Bone marrow (tissue), 2 donors: ENCODE measurements around the gene REEP6.
A peak's percentile ranks its signal among the peaks of the same experiment; 100 is the strongest.
"Not testable (repeated sequence)": the region's sequence is repeated elsewhere in the genome, so short reads cannot be mapped to it uniquely, and the experiment has no call there.

Source experiments
- DNase-seq, 2 donors: peaks; one replicate each; lab custom pipeline; 2025; lab: John Stamatoyannopoulos, UW

REEP6 gene

DNA sequence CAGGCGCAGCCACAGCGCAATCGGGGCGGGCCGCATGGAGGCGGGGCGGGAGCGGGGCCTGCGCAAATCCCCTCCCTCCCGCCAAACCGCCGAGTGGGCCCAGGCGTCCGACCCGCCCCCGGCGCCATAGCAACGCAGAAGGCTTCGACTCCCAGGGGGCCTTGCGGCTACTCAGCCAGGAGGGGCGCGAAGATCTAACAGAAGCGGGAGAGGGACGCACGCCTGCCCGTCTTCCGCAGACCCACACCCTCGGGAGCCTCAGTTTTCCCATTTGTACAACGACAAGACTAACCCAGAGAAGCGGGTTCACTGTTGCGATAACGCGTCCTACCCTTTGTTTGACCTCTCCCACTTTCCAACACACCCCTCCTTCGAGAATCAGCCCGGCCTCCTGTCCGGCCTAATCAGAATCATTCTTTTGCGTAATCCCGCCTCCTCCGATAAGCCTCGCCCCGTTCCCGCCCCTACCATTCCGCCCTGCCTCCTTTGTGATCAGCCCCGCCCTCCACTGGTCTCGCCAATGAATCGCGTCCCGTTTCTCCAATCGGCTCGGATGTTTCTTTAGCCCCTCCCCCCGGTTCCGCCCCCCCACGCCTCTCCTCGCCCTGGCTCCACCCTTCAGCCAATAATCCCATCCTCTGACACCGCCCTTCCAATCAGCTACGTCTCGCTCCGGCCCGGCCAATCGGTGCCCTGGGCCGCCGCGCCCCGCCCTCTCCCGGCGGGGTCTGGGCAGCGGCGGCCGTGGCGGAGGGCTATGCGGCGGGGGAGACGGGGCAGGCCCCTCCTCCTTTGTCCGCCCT, 469 bp upstream of the REEP6 start, which contains the start of gene PCSK4:
Gene PCSK4, minus strand, starts transcription at position 40 of the 803 bp plus-strand sequence. Its CDS starts 4 bp downstream, at position 36.
- peak; percentile 94 to 99 for DNase-seq

DNA sequence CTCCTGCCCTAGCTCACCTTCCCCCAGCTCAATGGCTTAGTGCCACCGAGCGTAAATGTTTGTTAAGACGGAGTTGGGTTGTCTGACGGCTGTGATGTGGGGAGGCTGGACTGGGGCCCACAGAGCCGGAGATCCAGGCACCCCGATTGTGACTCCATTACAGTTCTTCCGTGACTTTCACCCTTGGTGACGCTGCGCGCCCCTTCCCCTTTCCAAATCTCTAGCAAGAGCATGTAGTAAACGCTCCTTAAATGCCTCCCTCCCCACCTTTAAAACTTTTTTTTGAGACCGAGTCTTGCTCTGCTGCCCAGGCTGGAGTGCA, 829 bp downstream of the REEP6 start:
- DNase-seq: no peak

DNA sequence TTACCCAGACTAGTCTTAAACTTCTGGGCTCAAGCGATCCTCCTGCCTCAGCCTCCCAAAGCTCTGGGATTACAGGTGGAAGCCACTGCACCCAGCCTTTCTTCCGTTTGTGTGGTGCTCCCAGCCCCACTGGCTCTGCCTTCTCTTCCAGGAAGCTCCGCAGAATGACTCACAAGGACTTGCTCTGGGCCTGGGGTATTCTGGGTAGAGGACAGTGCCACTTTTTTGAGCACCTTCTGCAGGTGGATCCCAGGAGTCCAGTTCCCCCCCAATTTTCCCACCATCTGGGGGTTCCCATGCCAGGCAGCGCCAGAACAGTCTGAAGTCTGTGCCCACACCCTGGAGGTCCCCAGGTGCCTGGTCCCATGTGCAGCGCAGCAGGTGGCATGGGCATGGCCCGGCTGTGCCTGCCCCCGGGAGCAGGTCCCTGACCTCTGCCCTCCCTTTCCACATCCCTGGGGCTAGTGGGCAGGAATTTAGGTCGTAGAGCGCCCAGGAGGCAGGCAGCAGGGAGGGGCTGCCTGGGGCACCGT, 1.6 kb downstream of the REEP6 start:
- DNase-seq: no peak

DNA sequence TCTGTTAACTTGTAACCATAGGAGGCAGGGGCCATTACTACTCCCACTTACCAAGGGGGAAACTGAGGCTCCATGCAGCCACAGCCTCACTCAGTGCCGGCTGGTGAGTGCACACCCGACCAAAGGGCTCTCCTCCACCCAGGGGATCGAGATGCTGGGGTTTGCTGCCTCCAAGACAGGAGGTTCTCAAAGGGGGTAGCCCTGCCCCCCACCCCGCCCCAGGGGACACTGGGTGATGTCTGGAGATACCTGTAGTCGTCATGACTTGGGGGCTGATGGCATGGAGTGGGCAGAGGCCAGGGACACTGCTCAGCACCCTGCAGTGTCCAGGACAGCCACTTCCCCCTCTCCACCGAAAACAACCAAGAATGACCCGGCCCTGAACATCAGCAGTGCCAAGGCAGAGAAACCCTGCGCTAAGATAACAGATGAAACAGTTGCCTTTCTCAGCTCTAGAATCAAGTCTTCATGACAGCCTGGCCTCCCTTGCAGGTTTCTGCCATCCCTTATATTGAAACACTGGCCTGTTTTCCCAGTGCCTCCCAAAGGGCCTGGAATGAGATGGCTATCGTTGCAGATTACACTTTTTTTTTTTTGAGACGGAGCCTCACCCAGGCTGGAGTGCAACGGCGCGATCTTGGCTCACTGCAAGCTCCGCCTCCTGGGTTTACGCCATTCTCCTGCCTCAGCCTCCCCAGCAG, 3.3 kb downstream of the REEP6 start:
- no peak for DNase-seq

DNA sequence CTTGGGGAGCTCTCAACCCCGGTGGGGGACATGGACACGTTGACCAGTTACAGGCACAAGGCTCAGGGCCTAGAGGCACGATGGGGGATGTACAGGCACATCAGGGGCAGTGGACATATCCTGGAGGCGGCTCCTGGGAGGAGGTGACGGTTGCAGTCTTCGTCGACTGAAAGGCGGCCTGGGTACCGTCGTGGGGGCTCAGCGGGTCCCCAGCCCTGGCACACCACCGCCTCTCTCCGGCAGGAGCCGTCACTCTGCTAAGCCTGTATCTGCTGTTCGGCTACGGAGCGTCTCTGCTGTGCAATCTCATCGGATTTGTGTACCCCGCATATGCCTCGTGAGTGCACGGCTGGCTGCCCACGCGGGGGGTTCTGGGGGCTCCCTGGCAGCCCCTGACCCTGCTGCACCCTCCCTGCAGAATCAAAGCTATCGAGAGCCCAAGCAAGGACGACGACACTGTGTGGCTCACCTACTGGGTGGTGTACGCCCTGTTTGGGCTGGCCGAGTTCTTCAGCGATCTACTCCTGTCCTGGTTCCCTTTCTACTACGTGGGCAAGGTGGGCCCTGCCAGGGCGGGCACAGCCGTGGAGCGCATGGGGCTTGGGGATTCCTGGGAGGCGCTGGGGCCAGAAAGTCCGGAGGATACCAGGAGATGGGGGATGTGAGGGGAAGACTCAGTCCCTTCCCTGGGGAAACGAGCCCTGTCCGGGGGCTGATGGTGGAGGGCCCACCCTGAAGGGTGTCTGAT, 4.2 kb downstream of the REEP6 start:
- no peak for DNase-seq

DNA sequence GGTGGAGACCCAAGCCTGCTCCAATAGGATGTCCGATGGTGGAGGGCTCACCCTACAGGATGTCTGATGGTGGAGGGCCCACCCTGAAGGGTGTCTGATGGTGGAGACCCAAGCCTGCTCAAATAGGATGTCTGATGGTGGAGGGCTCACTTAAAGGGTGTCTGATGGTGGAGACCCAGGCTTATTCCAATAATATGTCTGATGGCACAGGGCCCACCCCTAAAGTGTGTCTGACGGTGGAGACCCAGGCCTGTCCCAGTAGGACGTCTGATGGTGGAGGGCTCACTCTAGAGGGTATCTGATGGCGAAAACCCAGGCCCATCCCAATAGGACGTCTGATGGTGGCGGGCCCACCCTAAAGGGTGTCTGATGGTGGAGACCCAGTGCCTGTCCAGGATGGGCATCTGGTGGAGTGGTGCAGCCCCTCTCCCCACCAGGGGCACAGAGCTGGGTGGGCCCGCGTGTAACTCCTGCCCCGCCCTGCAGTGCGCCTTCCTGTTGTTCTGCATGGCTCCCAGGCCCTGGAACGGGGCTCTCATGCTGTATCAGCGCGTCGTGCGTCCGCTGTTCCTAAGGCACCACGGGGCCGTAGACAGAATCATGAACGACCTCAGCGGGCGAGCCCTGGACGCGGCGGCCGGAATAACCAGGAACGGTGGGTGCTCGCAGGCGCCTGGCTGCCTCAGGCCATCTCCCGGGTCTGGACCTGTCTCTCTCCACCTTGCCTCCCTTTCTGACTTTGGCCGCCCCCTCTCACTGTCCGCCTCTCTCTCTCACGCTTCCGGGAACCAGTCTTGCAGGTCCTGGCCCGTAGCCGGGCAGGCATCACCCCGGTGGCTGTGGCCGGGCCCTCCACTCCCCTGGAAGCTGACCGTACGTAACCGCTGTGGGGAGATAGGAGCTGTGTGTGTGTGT, 5.1 kb downstream of the REEP6 start:
- no peak for DNase-seq

DNA sequence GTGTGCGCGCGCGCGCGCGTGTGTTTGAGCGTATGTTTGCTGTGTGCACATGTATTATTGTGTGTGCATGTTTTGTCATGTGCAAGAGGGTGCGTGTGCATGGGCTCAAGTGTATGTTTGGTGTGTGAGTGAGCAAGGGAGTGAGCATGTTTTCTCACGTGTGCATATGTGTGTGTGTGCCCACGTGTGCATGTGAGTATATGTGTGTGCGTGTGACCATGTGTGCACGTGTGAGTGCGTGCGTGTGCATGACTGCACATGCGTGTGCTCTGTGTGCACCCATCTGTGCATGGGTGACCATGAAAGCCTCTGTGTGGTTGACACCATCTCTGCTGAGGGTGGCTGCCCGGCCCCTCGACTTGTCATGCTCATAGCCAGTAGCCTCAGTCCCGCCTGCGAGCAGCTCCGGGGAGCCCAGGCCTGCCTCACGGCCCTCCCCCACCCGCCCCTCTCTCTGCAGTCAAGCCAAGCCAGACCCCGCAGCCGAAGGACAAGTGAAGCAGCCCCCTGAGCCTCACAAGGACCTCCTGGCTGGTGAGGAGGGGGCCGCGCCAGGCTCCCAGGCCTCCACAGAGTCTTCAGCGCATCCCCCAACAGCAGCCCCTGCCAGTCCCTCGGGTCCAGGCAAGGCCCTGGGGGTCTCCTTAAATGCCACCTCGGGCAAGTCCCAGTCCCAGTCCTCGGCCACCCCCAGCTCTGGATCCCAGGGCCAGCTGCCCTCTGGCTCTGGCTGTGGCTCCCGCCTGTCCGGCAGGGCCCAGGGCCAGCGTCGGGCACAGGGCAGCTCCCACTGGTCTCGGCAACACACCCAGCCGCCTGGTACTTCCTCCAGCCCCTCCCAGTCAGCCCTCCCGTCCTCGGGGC, 6.0 kb downstream of the REEP6 start:
- DNase-seq: no peak

DNA sequence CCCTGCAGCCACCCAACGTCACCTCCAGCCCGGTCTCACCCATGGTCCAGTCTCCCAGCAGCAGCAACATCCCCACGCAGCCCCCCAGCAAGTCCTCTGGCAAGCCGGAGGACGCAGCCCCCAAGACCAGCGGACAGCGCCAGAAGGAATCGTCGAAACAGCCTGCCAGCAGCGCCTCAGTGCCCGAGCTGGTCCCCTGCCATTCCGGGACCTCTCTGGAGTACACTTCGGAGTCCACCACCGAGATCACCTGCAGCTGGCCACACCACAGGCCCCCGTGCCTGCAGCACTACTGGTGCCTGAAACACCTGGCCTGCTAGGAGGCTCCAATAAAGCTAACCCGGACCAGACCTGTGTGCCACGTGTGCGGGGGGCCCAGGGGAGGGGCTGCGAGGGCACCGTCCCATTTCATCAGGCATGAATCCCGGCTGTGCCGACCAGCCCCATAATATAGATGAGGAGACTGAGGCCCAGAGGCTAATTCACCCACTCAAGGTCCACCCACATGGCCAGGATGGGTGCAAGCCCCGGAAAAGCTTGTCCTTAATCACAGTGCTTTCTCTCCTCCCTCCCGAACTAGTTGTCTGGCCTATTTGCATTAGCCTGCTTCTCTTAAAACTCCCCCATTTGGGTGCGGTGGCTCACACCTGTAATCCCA, 6.7 kb downstream of the REEP6 start:
- no peak for DNase-seq

DNA sequence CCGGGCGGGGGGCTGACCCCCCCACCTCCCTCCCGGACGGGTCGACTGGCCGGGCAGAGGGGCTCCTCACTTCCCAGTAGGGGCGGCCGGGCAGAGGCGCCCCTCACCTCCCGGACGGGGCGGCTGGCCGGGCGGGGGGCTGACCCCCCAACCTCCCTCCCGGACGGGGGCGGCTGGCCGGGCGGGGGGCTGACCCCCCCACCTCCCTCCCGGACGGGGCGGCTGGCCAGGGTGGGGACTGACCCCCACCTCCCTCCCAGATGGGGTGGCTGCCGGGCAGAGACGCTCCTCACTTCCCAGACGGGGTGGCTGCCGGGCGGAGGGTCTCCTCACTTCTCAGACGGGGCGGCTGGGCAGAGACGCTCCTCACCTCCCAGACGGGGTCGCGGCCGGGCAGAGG, 8.2 kb downstream of the REEP6 start:
- not testable (repeated sequence) for DNase-seq

DNA sequence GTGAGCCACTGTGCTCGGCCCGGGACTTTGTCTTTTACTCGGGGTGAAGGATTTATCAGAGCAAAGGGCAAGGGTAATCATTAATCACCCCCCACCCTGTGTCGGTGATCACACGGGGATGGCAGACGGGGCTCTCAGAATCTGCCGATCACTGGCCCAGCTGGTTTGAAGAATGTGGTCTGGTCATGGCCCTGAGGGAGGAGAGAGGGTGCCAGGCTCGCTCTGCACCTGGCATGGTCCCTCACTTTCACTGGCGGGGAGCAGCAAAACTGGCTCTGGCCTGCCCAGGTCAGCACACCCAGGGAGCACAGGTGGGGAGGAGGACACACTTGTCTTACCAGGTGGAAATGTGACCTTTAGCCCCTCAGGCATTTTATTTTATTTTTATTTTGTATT, 10.2 kb downstream of the REEP6 start:
- DNase-seq: no peak

DNA sequence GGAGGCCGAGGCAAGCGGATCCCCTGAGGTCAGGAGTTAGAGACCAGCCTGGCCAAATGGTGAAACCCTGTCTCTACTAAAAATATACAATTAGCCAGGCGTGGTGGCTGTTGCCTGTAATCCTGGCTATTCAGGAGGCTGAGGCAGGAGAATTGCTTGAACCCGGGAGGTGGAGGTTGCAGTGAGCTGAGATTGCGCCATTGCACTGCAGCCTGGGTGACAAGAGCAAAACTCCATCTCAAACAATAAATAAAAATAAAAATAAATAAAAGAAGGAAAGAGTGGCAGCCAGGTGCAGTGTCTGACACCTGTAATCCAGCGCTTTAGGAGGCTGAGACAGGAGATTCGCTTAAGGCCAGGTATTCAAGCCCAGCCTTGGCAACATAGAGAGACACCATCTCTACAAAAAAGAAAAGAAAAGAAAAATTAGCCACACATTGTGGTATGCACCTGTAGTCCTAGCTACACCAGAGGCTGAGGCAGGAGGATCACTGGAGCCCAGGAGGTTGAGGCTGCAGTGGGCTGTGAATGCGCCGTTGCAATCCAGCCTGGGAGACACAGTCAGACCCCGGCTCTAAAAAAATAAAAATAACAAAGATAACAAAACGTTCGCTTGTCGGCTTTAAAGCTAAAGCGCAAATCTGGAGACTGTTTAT, 11.6 kb downstream of the REEP6 start:
- DNase-seq: no peak

DNA sequence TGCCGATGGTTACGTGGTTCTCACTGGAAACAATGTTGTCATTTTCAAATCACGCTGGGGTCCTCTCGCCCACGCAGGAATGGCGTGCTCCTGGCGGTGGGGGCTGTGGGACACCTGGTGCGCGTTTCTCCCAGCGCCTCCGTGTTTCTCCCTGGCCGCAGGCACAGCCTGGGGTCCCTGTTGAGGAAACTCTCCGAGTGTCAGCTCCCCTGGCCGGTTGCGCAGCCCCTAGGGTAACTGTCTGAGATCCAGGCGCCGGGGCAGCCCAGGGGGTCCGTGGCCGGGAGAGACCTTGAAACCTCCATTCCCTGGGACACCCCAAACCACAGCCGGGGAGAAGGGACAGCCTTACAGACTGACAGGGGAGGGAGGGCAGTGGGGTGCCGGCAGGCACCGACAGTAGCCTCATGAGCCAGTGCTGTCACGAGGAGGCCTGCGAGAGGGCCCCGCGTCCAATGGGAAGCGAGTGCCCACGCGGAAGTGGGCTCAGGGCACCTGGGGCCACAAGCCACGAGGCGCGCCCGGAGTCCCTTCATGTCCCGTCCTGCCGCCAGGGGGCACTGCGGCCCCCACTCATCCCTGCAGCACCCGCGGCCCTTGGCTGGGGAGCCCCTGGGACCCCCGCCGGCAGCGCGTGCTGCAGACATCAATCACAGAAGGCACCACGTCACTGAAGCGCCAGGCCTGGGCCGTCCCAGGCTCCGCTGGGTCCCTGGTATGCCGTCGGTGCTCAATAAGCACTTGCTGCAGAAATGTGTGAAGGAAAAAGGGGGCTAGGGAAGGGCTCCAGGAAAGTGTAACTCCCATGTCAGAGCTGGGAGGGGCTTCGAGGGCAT, 12.3 kb downstream of the REEP6 start:
- DNase-seq: peak in 1 of 2 donors; percentile 7

DNA sequence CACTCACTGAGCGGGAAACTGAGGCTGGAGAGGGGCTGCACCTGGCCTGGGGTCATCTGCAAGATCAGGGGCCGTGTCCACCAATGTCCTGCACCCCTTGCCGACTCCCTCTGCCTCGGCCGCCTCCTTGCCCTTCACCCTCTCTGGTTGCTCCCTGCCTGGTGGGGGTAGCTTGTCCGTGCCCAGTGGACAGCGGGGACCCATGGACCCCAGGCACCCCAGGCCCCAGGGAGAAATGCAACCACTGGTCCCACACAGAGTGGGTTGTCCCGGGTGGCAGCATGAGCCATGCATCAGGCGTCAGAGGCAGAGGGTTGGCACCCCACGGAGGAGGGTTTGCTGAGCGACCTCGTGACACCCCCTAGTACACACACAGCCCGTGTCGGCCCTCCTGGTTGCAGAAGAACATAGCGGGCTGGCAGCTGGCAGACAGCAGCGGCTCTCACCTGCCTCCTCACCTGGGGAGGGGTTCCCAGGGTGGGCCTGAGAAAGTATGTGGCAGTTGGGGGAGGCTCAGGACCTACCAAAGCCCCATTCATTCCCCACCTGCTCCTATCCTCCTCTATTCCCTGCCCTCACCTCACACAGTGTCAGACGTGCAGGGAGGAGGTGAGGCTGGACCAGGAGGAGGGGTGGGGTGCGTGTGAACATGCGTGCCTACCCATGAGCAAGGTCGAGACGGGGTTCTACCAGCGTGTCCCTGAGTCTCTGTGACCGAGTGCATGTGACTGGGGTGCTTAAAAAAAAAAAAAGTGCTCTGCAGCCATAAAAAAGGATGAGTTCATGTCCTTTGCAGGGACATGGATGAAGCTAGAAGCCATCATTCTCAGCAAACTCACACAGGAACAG, 13.2 kb downstream of the REEP6 start:
- no peak for DNase-seq

DNA sequence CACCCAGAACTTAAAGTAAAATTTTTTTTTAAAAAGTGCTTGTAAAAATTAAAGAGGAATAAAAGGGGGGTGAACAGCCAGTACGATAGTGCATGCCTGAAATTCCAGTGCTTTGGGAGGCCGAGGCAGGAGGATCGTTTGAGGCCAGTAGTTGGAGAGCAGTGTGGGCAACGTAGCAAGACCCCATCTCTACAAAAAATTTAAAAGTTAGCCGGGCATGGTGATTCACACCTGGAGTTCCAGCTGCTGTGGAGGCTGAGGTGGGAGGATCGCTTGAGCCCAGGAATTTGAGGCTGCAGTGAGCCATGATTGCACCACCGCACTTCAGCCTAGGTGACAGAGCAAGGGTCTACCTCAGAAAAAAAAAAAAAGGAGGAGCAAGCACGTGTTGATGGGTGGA, 14.0 kb downstream of the REEP6 start:
- no peak for DNase-seq

DNA sequence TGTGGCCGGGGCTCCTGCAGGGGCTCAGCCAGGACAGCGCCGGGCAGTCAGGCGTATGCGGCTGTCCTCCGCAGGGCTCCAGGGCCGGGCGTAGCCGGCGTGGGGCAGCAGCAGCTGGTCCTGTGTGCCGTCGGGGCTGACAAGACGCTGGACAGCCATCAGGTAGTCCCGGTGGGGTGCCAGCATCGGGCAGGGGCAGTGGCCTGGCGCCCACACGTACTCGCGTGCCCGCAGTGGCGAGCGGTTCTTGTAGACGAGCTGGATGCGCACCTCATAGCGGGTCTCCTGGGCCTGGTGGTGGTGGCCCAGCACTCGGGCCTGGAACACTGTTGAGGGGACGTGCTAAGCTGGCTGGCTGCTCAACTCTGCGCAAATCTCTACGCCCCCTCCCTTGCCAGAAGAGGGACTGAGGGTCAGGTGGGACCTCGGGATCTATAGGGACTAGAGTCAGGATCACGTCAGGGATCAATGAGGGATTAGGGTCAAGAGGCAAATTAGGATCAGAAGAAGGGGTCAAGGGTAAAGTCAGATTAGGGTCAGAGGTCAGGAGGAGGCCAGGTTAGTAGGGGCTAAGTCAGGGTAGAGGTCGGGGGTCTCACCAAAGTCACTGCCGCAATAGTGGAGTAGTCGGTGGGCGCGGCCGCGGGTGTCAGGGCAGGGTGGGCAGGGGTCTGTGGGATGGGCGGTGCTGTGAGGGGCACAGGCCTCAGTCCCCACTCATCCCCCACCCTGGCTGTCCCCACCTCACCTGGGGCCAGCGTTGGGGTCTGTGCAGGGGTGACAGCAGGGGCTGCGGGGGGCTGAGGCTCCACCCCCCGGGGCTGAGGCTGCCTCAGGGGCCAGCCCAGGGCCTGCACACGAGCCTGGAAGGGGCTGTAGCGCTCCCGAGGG, 15.3 kb downstream of the REEP6 start:
- DNase-seq: no peak

DNA sequence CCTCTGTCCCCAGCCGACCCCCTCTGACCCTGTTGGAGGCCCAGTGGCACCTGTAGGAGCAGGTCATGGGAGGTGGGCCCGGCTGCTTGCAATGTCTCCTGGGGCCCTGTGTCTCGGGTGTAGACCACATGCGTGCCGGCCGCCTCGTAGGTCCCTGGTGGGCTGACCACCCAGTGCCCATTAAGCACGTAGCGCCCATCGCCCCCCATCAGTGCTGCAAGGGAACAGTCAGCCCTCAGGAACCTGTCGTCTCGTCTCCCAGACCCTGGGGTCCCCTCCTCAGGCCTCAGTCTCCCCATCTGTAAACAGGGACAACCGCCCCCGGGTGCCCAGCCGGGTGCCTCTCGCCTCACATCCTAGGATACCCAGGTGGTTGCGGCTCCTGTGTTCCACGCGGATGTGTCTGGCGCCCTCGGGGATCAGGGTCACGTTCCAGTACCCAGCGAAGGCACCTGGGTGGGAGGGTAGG, 16.2 kb downstream of the REEP6 start:
- DNase-seq: no peak
